KMS-11 (cell line): ENCODE data around the gene TMEM273.

ENCODE experiments used
- H2AFZ ChIP-seq: fragments of 200-600 bp; sonication (generic); 2 replicates; pipeline ENCODE4 v1.6.1; 2016; ENCODE audit warnings: antibody characterized with exemption, mixed run types, low read depth
- H3K27ac ChIP-seq: fragments of 200-600 bp; sonication (generic); 2 replicates; pipeline ENCODE4 v1.6.1; 2016; ENCODE audit warnings: mild to moderate bottlenecking, mixed run types
- H3K27me3 ChIP-seq: fragments of 200-600 bp; sonication (generic); 2 replicates; pipeline ENCODE4 v1.6.1; 2017; ENCODE audit warnings: mild to moderate bottlenecking, low read depth, mixed run types, moderate library complexity; ENCODE audit not compliant: insufficient read depth
- H3K36me3 ChIP-seq: fragments of 200-600 bp; sonication (generic); 2 replicates; pipeline ENCODE4 v1.6.1; 2017; ENCODE audit warnings: mild to moderate bottlenecking, mixed run types; ENCODE audit not compliant: insufficient read depth
- H3K4me1 ChIP-seq: fragments of 200-600 bp; sonication (generic); 2 replicates; pipeline ENCODE4 v1.6.1; 2016; ENCODE audit warnings: mild to moderate bottlenecking, low read depth, mixed run types; ENCODE audit not compliant: poor library complexity, severe bottlenecking
- H3K4me2 ChIP-seq: fragments of 200-600 bp; sonication (generic); 2 replicates; pipeline ENCODE4 v1.7.0; 2016; ENCODE audit warnings: mild to moderate bottlenecking, mixed run types
- H3K4me3 ChIP-seq: fragments of 200-600 bp; sonication (generic); IDR thresholded peaks from 2 replicates; pipeline ENCODE4 v1.6.1; 2017; ENCODE audit warnings: low read depth, low read length, mixed read lengths; ENCODE audit not compliant: insufficient read depth
- H3K79me2 ChIP-seq: fragments of 200-600 bp; sonication (generic); 2 replicates; pipeline ENCODE4 v1.6.1; 2016; ENCODE audit warnings: low read depth, mixed run types; ENCODE audit not compliant: insufficient read depth
- H3K9ac ChIP-seq: fragments of 200-600 bp; sonication (generic); 2 replicates; pipeline ENCODE4 v1.6.1; 2016; ENCODE audit warnings: mild to moderate bottlenecking, mixed run types
- H4K20me1 ChIP-seq: fragments of 200-600 bp; sonication (generic); 2 replicates; pipeline ENCODE4 v1.6.1; 2016; ENCODE audit warnings: mild to moderate bottlenecking, mixed run types; ENCODE audit not compliant: insufficient read depth
- TF ChIP-seq, protein P1 (sequence below): fragments of 200-600 bp; sonication (generic); conservative IDR thresholded peaks from 2 replicates; pipeline ENCODE4 v1.6.1; 2017; ENCODE audit warnings: low read depth, mild to moderate bottlenecking, antibody characterized with exemption, low read length, moderate library complexity, mixed read lengths

Gene TMEM273

DNA sequence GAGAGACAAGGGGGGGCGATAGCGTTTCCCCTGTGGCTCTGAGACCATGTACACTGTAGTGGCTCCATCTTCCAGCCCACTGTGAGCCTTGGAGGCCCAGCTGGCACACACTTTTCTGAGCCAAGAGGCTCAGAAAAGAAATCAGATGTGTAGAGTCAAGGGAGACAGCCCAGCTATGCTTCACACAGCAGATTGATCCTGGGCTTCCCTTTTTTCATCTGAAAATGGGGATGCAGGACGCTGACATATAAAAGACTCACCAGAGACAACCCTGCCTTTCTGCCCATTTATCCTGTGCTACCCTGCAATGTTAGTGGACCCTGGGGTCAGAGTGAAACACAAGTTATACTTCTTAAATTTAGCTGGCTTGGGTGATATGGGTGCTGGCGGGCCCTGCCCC is 14.3 kb downstream of the TMEM273 start:
- no peaks in the 10 kb centered on the region for H4K20me1 ChIP-seq

DNA sequence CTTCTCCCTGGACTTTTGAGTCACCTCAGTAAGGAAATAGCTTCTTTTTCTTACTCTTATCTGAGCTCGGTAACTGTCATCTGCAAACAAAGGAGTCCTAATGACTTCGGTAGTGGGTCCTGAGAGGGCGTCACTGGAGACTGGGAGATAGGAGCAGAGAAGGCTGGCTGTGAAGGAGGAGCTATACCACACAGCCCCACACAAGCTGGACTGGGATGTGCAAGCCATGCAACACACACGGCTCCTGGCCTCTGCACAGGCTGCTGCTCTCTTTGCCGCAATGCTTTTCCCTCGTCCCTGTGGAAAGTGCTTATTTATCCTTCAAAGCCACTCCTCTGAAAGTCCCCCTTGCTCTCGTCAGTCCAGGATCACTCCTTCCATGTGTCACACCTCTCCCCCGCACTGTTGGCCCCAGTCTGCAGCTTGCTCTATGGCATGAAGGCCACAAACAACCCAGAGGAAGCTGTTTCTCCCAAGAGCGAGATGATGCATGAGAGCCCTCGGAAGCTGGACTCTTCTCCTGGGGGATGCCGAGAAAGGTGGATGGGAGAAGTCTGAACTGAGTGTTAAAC is 14.9 kb downstream of the TMEM273 start:
- Histone ChIP-seq H2AFZ (no peak overlapping the region), H3K79me2 (no peaks in the 10 kb centered on the region), H4K20me1 (no peaks in the 10 kb centered on the region), H3K4me2 (no peak overlapping the region), H3K4me1 (no peaks in the 10 kb centered on the region), H3K9ac (no peak overlapping the region), H3K27ac (no peak overlapping the region), H3K4me3 (no peak overlapping the region), H3K36me3 (no peaks in the 10 kb centered on the region), H3K27me3 (no peaks in the 10 kb centered on the region)
- TF ChIP-seq, protein P1, sequence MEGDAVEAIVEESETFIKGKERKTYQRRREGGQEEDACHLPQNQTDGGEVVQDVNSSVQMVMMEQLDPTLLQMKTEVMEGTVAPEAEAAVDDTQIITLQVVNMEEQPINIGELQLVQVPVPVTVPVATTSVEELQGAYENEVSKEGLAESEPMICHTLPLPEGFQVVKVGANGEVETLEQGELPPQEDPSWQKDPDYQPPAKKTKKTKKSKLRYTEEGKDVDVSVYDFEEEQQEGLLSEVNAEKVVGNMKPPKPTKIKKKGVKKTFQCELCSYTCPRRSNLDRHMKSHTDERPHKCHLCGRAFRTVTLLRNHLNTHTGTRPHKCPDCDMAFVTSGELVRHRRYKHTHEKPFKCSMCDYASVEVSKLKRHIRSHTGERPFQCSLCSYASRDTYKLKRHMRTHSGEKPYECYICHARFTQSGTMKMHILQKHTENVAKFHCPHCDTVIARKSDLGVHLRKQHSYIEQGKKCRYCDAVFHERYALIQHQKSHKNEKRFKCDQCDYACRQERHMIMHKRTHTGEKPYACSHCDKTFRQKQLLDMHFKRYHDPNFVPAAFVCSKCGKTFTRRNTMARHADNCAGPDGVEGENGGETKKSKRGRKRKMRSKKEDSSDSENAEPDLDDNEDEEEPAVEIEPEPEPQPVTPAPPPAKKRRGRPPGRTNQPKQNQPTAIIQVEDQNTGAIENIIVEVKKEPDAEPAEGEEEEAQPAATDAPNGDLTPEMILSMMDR = no peak

More for the DNA sequence above, 14.3 kb downstream of the TMEM273 start:
- Histone ChIP-seq H3K4me3 (no peak overlapping the region), H3K27ac (no peak overlapping the region), H3K79me2 (no peaks in the 10 kb centered on the region), H3K36me3 (no peaks in the 10 kb centered on the region), H3K27me3 (no peaks in the 10 kb centered on the region), H3K4me1 (no peaks in the 10 kb centered on the region), H3K4me2 (no peak overlapping the region), H3K9ac (no peak overlapping the region), H2AFZ (no peak overlapping the region)
- TF ChIP-seq, protein P1 = no peak

DNA sequence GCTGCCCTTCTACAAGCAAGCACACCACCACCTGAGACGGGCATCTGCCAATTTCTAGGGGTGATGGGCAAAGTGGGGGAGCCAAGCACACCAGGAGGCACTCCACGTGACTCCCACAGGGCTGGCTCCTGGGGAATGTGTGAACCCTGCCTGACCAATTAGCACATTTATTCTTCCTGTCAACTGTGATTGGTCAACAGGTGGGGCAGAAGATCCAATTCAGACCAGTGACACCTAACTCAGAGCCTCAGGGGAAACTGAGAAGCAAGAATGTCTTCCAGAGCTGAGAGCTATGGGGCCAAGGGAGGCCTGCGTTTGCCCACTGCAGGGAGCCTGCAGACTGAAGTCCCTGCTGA is 15.4 kb downstream of the TMEM273 start:
- H2AFZ ChIP-seq = no peak overlapping the region
- TF ChIP-seq, protein P1 = no peak
- no peaks in the 10 kb centered on the region for H3K4me1 ChIP-seq
- no peak overlapping the region for H3K9ac ChIP-seq
- H3K36me3 ChIP-seq = no peaks in the 10 kb centered on the region
- H3K27me3 ChIP-seq = no peaks in the 10 kb centered on the region
- no peak overlapping the region for H3K27ac ChIP-seq
- H3K4me3 ChIP-seq = no peak overlapping the region
- no peaks in the 10 kb centered on the region for H4K20me1 ChIP-seq
- H3K4me2 ChIP-seq = no peak overlapping the region
- no peaks in the 10 kb centered on the region for H3K79me2 ChIP-seq

DNA sequence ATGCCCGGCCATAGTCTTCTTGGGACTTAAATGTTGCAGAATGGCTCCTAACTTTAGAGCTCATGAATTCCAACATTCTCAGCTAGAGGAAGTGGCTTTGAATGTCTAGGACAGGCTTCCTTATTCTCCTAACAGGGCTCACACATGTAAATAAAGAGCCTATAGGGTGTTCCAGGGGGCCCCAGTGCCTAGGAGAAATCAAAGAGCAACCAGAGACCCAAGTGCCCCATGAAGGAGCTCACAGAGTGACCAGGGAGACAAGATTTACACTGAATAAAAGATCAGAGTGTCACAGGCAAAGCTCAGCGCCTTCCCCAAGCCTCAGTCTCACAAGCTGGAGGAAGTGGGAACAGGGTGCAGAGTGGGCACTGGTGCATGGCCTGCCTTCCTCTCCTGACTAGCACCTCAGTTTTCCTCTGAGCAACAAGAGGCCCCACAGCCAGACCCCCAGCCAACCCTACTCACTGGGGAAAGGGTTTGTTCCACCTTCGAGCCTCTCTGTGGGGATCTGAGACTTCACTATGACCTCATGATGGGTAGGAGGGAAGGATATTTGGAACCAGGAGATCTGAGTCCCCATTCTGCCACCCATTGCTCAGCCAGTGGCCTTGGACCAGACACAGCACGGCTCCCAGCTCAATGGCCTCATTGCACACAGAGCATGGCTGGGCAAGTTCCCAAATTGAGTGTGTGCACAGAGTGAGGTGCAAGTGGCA is 16.0 kb downstream of the TMEM273 start:
- TF ChIP-seq, protein P1 = no peak
- Histone ChIP-seq H3K9ac (no peak overlapping the region), H2AFZ (no peak overlapping the region), H3K36me3 (no peaks in the 10 kb centered on the region), H3K79me2 (no peaks in the 10 kb centered on the region), H3K4me1 (no peaks in the 10 kb centered on the region), H4K20me1 (no peaks in the 10 kb centered on the region), H3K4me3 (no peak overlapping the region), H3K4me2 (no peak overlapping the region), H3K27ac (no peak overlapping the region), H3K27me3 (no peaks in the 10 kb centered on the region)
